Panc1 (cell line): ENCODE data around the gene PLCD3.

Experiments
- REST ChIP-seq, 2 experiments: IDR thresholded peaks; 2 replicates each; pipeline ENCODE4 v1.6.1; 2011 to 2012; ENCODE audit warnings: low read depth in 2 of 2, control low read depth in 1 of 2, low read length in 1 of 2, mild to moderate bottlenecking in 1 of 2, moderate library complexity in 1 of 2; ENCODE audit not compliant: insufficient read depth in 1 of 2
- SIN3A ChIP-seq: IDR thresholded peaks from 2 replicates; pipeline ENCODE4 v1.6.1; 2012; ENCODE audit warnings: low read depth, mild to moderate bottlenecking, low read length, moderate library complexity, borderline replicate concordance; ENCODE audit not compliant: insufficient read depth
- TCF7L2 ChIP-seq: IDR thresholded peaks from 2 replicates; pipeline ENCODE4 v1.6.1; 2011; ENCODE audit warnings: mild to moderate bottlenecking, low read depth, low read length, inconsistent platforms
- TF ChIP-seq, protein P1 (sequence below): fragments of 450-650 bp; IDR thresholded peaks from 2 replicates; pipeline ENCODE4 v1.5.1; 2017; ENCODE audit warnings: mild to moderate bottlenecking

GRCh38 chr17:45067637-45068036 is 64.7 kb downstream of the PLCD3 start:
- TF ChIP-seq, protein P1, sequence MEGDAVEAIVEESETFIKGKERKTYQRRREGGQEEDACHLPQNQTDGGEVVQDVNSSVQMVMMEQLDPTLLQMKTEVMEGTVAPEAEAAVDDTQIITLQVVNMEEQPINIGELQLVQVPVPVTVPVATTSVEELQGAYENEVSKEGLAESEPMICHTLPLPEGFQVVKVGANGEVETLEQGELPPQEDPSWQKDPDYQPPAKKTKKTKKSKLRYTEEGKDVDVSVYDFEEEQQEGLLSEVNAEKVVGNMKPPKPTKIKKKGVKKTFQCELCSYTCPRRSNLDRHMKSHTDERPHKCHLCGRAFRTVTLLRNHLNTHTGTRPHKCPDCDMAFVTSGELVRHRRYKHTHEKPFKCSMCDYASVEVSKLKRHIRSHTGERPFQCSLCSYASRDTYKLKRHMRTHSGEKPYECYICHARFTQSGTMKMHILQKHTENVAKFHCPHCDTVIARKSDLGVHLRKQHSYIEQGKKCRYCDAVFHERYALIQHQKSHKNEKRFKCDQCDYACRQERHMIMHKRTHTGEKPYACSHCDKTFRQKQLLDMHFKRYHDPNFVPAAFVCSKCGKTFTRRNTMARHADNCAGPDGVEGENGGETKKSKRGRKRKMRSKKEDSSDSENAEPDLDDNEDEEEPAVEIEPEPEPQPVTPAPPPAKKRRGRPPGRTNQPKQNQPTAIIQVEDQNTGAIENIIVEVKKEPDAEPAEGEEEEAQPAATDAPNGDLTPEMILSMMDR = no peak
- TF ChIP-seq REST (IDR thresholded peaks at IDR 0.05; ENCODE audit: insufficient read depth in 1 of 2, low read depth in 2 of 2, low read length in 1 of 2) (no peak), SIN3A (no peak), TCF7L2 (no peak)
